NB4 (cell line): ENCODE results near the gene GARIN5A.

Experiments used
- CTCF ChIP-seq: IDR thresholded peaks from one replicate; pipeline ENCODE4 v1.5.1; 2012; ENCODE audit warnings: low read depth, low read length
- MAX ChIP-seq: IDR thresholded peaks from 2 replicates; pipeline ENCODE4 v1.6.1; 2011; ENCODE audit warnings: low read depth, low read length
- MYC ChIP-seq: IDR thresholded peaks from 2 replicates; pipeline ENCODE4 v1.6.1; 2011; ENCODE audit warnings: low read depth, low read length
- POLR2A ChIP-seq: IDR thresholded peaks from 2 replicates; pipeline ENCODE4 v1.6.1; 2011; ENCODE audit warnings: mild to moderate bottlenecking; ENCODE audit not compliant: insufficient read length; ENCODE audit errors: extremely low read depth

DNA sequence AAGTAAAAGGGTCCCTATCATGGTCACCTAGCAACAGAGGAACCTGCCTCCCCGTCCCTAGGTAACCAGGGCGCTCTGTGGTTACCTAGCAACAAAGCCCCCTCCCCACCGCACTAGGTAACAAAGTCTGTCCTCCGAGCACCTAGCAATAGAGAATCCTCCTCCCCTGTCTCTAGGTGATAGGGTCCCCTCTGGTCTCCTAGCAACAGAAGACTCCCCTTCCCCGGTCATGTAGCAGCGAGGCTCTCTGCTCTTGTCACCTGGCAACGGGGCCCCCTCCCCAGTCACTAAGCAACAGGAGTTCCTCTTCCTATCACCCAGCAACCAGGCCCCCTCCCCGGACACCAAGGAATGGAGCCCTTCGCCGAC lies 34.0 kb upstream of the GARIN5A start:
- TF ChIP-seq CTCF = no peak
- TF ChIP-seq POLR2A = no peak
- TF ChIP-seq MAX = no peak
- TF ChIP-seq MYC = no peak
